VCaP (cell line): ENCODE results near the gene NR2F2.

ENCODE experiments used
- H3K27ac ChIP-seq: fragments of 450-650 bp; 2 replicates; pipeline ENCODE4 v1.5.1; 2017
- TF ChIP-seq, protein P1 (sequence below): fragments of 450-650 bp; conservative IDR thresholded peaks from 2 replicates; pipeline ENCODE4 v1.5.1; 2017; ENCODE audit warnings: mild to moderate bottlenecking, moderate library complexity

The NR2F2 gene

DNA sequence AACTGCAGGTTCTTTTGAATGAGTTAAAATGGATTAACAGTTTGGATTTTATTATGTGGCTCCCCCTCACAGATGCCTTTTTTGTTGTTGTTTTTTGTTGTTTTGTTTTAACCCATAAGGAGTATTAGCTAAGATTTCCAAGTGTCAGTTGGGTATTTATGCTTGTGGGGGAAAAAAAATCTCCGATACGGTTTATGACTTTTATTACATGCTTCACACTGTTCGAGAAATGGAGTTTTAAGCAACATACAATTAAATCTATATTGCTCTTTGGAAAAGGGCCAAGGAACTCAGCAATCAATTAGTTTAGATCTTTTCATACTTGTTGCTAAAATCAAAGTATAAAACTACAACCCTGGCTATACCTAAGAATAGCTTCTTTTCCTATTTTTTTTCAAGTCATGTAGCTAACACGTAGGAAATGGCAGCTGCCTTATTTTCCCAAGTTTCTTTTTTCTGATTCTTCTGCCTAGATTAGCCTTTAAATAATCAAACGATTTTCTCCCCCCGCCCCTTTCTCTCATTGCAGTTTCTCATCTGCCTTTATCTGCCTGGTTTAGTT is 16.0 kb downstream of the NR2F2 start:
- TF ChIP-seq, protein P1, sequence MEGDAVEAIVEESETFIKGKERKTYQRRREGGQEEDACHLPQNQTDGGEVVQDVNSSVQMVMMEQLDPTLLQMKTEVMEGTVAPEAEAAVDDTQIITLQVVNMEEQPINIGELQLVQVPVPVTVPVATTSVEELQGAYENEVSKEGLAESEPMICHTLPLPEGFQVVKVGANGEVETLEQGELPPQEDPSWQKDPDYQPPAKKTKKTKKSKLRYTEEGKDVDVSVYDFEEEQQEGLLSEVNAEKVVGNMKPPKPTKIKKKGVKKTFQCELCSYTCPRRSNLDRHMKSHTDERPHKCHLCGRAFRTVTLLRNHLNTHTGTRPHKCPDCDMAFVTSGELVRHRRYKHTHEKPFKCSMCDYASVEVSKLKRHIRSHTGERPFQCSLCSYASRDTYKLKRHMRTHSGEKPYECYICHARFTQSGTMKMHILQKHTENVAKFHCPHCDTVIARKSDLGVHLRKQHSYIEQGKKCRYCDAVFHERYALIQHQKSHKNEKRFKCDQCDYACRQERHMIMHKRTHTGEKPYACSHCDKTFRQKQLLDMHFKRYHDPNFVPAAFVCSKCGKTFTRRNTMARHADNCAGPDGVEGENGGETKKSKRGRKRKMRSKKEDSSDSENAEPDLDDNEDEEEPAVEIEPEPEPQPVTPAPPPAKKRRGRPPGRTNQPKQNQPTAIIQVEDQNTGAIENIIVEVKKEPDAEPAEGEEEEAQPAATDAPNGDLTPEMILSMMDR, result no peak
- H3K27ac ChIP-seq, result peak overlapping the region; percentile 10; the same call in 1 of the 2 replicates

DNA sequence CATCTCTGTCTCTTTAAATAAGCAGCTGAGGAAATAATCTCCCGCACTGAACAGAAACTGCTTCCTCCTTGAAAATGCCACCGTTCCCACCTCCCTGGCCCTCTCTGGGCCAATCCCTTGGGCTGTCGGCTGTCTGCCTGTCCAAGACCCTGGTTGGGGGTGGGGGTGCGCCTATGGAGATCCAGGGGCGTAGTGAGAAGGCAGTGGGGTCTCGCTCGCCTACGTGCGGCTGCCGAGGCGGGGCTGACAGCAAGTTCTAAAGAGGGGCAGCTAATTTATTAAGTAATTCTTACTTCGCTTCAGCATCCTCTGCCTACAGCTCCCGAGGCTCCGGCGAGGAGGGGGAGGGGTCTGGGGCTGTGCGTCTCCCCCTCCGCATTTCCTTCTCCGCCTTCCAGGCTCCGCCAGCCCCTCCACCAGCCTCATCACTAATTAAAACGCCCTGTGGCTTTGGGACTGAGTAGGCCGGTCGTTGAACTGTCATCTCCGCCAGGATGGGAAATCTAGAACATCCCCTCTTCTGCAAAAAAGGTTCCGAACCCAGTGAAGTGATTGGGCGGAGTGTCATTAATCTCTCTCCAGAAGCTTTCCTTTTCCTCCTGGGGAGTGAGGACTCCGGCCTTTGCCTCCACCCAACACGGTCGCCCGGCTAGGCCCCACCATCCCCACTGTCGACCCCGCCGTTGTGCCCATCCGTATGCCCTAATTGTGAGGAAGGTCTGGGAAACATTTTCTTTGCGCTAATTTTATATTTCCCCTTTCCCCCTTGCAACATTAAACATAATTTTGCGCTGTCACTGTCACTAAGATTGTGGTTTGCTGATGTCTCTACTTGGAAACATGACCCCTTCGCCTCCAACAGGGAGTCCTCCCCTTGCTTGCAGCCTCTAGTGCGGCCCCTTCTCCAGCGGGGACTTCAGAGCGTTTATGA is 16.9 kb downstream of the NR2F2 start:
- peak overlapping the region; percentile 10; the same call in 1 of the 2 replicates for H3K27ac ChIP-seq
- TF ChIP-seq, protein P1, result no peak

DNA sequence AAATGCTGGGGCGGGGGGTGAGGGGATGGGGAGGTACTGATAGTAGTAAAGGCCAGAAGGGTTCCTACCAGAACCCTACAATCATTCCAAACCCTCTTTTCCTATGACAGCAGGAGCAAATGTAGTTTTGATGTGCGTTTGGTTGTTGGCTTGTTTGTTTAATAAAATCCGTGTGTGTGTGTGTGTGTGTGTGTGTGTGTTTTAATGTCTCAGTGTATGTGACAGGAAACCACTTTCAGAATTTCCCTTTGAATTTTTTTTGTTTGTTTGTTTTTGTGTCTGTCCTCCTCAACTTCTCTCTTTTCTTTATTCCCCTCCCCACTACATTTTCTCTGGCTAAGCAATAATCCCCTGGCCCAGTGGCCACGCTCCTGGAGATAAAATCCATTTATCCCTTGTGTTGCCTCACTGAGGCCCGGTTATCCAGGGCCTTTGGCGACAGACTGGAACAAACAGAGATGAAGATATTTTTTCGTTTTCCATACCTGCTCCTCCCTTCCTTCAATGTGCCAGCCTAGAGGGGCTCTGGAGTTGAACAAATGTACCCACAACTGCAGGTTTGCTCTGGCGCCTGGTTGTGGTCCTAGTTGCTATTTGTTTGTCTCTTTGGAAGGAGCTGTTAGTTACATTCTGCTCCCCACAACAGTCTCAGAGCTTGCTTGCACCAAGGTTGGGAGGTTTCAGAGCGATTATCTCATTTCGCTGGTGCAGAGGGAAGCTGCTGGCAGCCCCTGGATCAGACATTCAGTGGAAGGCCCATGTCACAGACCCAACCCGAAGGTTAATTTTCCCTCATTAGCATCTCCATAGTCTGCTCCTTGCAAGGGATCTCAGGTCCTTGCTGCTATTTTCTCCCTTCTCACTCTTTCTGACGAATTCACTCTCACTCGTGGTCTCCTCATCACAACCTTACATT is 17.9 kb downstream of the NR2F2 start:
- H3K27ac ChIP-seq, result peak overlapping the region; percentile 5; the same call in 1 of the 2 replicates
- TF ChIP-seq, protein P1, result no peak

DNA sequence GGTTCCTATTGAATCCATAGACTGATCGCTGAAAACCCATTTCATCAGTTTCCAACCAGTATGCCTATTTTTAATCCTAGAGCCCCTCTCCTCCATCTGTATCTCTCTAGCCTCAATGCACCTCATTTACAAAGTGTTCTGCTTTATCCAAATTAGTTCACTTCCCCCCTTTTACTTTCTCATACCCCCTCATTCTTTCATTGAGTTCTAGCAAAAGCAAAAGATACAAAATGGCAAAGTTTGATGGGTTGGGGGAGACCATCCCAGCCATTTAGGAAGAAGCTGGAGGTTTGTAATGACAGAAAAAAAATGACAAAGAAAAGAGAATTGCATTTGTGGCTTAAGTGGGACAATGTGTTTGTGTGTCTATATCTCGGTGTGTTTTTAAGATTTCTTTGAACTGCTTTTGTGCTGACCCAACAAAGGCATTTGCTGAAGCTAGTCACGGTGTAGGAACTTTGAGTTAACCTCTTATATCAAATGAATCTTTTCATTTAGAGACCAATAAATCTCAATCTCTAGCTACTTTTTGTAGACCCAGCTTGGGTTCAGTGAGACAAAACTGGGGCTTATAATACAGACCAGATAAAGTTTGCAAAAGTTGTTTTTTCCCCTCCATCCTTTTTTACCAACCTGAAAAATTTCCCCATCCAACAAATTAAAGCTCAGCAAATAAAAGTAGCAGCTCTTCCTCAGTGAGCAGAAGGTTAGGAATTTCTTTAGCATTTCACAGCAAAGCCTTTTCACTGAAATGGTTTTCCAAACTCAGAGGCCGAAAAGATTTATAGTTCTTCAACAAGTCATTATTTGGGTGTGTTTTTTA is 18.7 kb downstream of the NR2F2 start:
- TF ChIP-seq, protein P1, result no peak
- no peak overlapping the region for H3K27ac ChIP-seq

DNA sequence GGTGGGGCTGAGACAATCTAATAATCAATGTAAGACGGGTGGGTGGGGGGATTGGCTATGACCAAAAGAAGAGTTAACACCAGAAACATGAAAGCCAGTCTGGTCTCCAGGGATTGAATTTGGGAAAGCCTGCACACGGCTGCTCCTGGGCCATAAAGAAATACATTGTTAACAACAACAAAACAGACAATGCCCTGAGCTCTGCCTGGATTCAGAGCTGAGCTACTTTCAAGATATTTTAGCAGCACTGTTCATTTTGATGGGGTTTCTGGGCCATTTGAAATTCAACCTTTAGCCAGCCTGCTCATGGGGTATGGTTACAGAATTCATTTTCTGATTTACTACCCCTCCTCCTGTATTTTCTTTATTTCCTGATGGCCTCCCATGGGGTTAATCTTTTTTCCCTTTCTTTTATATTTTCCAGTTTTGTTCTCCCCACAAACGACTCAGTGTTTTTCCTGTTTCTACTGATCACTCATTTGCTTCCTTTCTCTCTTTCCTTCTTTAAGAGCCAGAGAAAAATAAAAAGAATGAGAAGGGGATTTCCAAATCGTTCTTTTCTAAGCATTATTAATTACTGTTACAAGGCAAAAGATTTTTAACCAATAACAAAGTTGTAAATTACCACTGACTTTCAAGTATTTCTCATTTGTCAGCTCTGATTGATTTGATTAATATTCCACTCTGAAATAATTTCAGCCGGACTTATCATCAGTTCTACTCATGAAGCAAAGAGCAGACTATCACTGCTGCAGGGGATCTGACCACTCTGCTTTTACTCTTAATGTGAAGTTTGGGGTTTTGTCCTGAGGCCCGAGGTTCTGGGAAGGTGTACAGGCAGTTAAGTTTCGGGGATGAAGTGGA is 19.6 kb downstream of the NR2F2 start:
- H3K27ac ChIP-seq, result no peak overlapping the region

More for the DNA sequence above, 19.6 kb downstream of the NR2F2 start:
- TF ChIP-seq, protein P1, result no peak
